Gastroesophageal sphincter (tissue), 4 donors: ENCODE measurements around the gene RUFY4. TPM values are rescaled to one million over a fixed set of nuclear protein-coding genes. Genes with fewer than 3 reads are reported as not detected.
"Not testable (repeated sequence)": the region's sequence is repeated elsewhere in the genome, so short reads cannot be mapped to it uniquely, and the experiment has no call there.

Experiments
- ATAC-seq: fragments of 150-250 bp; one replicate; pipeline ENCODE4 v1.9.1; 2016; ENCODE audit warnings: mild to moderate bottlenecking, moderate library complexity
- H3K27ac ChIP-seq, 4 donors: fragments of 200-600 bp; sonication (generic) in 3 of 4; 1 replicate in 3 of 4; 2 replicates in 1 of 4; pipeline ENCODE4 v1.5.1; 2016 to 2019
- H3K27me3 ChIP-seq: fragments of 200-600 bp; sonication (generic); one replicate; pipeline ENCODE4 v1.5.1; 2019
- H3K36me3 ChIP-seq, 2 donors: fragments of 200-600 bp; sonication (generic); one replicate each; pipeline ENCODE4 v1.5.1; 2019; ENCODE audit warnings: control low read depth in 1 of 2
- H3K4me1 ChIP-seq, 3 donors: fragments of 200-600 bp; sonication (generic); 1 replicate in 2 of 3; 2 replicates in 1 of 3; pipeline ENCODE4 v1.5.1; 2016 to 2019; ENCODE audit warnings: control low read depth in 2 of 3
- H3K4me3 ChIP-seq, 2 donors: fragments of 200-600 bp; sonication (generic); one replicate each; pipeline ENCODE4 v1.5.1; 2019; ENCODE audit warnings: mild to moderate bottlenecking in 1 of 2, moderate library complexity in 1 of 2
- H3K9me3 ChIP-seq, 3 donors: fragments of 200-600 bp; sonication (generic); one replicate each; pipeline ENCODE4 v1.5.1; 2017 to 2019; ENCODE audit warnings: control low read depth in 2 of 3
- EP300 ChIP-seq: sonication (generic); formaldehyde crosslinking; IDR thresholded peaks from one replicate; pipeline ENCODE4 v1.6.1; 2017; ENCODE audit warnings: antibody characterized with exemption, mild to moderate bottlenecking
- POLR2A ChIP-seq, 2 donors: fragments of 450-650 bp; IDR thresholded peaks; one replicate each; pipeline ENCODE4 v1.6.1; 2017; ENCODE audit warnings: antibody characterized with exemption in 2 of 2, mild to moderate bottlenecking in 2 of 2, moderate library complexity in 1 of 2
- POLR2AphosphoS5 ChIP-seq: sonication (generic); formaldehyde crosslinking; IDR thresholded peaks from one replicate; pipeline ENCODE4 v1.6.1; 2017; ENCODE audit warnings: antibody characterized with exemption
- WGBS, 2 donors: methylation state at CpG; one replicate each; pipeline ENCODE4 v1.1.5; 2018; ENCODE audit warnings: low coverage in 1 of 2; 5-methylcytosine and 5-hydroxymethylcytosine counted together
- total RNA-seq, 4 donors: library from RNA; depleted of rRNA; stranded (reverse); fragments of >200 nt; gene quantifications; one replicate each; pipeline ENCODE4 v1.1.0, GENCODE V29; 2016
- TF ChIP-seq, protein P1 (sequence below), 4 experiments: fragments of 200-600 bp in 2 of 4; fragments of 450-650 bp in 2 of 4; sonication (generic) in 1 of 4; IDR thresholded peaks; one replicate each; pipeline ENCODE4 v1.5.1; 2017 to 2019; ENCODE audit warnings: antibody characterized with exemption in 4 of 4, mild to moderate bottlenecking in 2 of 4, moderate library complexity in 2 of 4

The RUFY4 gene
- total RNA-seq, 4 donors from 2014 or later = not detected

GRCh38 chr2:218033208-218033589 lies 35.9 kb upstream of the RUFY4 start:
- Histone ChIP-seq H3K36me3 (no peaks in the 10 kb centered on the region), H3K4me1 (peaks cover 0 to 16% (median 0%) of the 10 kb centered on the region in 3 donors), H3K4me3 (no peak overlapping the region), H3K27me3 (no peaks in the 10 kb centered on the region), H3K27ac (no peak overlapping the region), H3K9me3 (no peaks in the 10 kb centered on the region)
- no peak for ATAC-seq
- WGBS, 2 donors = 33 to 40% methylated on average over 1 of the region's 1 CpG
- TF ChIP-seq, protein P1, sequence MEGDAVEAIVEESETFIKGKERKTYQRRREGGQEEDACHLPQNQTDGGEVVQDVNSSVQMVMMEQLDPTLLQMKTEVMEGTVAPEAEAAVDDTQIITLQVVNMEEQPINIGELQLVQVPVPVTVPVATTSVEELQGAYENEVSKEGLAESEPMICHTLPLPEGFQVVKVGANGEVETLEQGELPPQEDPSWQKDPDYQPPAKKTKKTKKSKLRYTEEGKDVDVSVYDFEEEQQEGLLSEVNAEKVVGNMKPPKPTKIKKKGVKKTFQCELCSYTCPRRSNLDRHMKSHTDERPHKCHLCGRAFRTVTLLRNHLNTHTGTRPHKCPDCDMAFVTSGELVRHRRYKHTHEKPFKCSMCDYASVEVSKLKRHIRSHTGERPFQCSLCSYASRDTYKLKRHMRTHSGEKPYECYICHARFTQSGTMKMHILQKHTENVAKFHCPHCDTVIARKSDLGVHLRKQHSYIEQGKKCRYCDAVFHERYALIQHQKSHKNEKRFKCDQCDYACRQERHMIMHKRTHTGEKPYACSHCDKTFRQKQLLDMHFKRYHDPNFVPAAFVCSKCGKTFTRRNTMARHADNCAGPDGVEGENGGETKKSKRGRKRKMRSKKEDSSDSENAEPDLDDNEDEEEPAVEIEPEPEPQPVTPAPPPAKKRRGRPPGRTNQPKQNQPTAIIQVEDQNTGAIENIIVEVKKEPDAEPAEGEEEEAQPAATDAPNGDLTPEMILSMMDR (IDR thresholded peaks at IDR 0.05) = no peak
- no peak for TF ChIP-seq POLR2A (IDR thresholded peaks at IDR 0.05)
- TF ChIP-seq POLR2AphosphoS5 = no peak
- no peak for TF ChIP-seq EP300

GRCh38 chr2:218033590-218034496 lies 35.2 kb upstream of the RUFY4 start:
- no peak overlapping the region for H3K27ac ChIP-seq
- H3K36me3 ChIP-seq = no peaks in the 10 kb centered on the region
- peaks cover 0 to 16% (median 0%) of the 10 kb centered on the region in 3 donors for H3K4me1 ChIP-seq
- TF ChIP-seq POLR2AphosphoS5 (no peak), POLR2A (IDR thresholded peaks at IDR 0.05) (no peak), EP300 (no peak)
- TF ChIP-seq, protein P1 (IDR thresholded peaks at IDR 0.05) = no peak
- H3K27me3 ChIP-seq = no peaks in the 10 kb centered on the region
- no peak for ATAC-seq
- H3K4me3 ChIP-seq = peak overlapping the region in 1 of 2 donors; percentile 31
- H3K9me3 ChIP-seq = no peaks in the 10 kb centered on the region
- WGBS, 2 donors = 54% methylated on average over 15 of the region's 45 CpGs; no CpG with 5 or more reads in 1 of the 2 donors

GRCh38 chr2:218034497-218035213 lies 34.4 kb upstream of the RUFY4 start:
- not testable (repeated sequence) for H3K27ac ChIP-seq, H3K27me3 ChIP-seq, H3K9me3 ChIP-seq, H3K36me3 ChIP-seq
- WGBS, 2 donors = 36% methylated on average over 6 of the region's 24 CpGs; no CpG with 5 or more reads in 1 of the 2 donors
- ATAC-seq = peak; percentile 82
- peaks cover 0 to 16% (median 0%) of the 10 kb centered on the region in 3 donors for H3K4me1 ChIP-seq
- peak overlapping the region in 1 of 2 donors; percentile 31 for H3K4me3 ChIP-seq
- TF ChIP-seq, protein P1 (IDR thresholded peaks at IDR 0.05) = peak in 3 of 4 experiments; percentile 62 to 72 (median 66)

DNA sequence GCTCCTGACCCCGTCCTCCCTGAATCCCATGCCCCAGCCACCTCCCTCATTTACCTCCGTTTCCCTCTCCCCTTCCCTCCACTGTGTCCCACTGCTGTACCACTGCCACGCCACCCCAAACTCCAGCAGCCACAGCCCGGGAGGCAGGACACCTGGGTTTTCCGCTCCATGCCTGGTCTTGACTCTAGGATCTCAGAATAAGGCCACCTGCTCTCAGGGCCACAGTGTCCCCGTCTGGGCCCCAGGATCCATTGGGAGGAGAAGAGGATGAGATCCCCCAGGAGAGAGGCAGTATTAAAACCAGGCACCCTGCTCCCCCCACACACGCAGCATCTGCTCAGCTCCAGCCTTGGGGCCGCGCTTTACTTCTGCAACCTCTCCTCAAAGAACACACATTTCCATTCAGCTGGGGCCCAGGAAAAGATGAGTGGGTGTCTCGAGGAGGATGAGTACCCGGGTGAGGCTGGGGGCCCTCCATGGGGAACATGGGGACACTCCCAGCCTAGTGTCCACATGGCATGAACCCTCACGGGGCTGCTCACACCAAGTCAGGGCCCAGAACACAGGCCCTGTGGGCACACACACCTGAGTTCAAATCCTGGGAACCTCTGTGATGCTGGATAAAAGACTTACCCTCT lies 33.5 kb upstream of the RUFY4 start:
- no peak for ATAC-seq
- 93 to 95% methylated on average over 2 to 7 of the region's 12 CpGs for WGBS, 2 donors
- H3K4me3 ChIP-seq = no peak overlapping the region
- no peak overlapping the region for H3K27ac ChIP-seq
- H3K27me3 ChIP-seq = no peaks in the 10 kb centered on the region
- peaks cover 0 to 16% (median 0%) of the 10 kb centered on the region in 3 donors for H3K4me1 ChIP-seq
- no peak for TF ChIP-seq POLR2AphosphoS5
- no peak for TF ChIP-seq EP300
- no peaks in the 10 kb centered on the region for H3K36me3 ChIP-seq
- H3K9me3 ChIP-seq = no peaks in the 10 kb centered on the region

DNA sequence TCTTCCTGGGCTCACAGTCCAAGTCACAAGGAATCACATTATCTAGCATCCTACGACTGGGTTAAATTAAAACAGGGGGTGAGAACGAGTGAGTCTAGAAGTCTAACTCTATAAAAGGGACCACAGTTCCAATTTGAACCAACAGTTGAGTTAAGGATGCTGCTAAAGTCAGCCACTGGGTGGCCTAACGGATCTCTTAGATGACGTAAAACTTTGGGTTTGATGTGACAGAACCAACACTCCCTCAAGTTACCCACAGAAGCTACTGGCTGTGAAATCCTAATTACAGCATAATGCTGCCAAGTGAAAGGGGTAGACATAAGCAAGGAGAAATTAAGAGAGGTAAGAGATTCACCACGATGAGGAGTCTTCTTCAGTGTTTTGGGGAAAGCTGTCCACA lies 32.7 kb upstream of the RUFY4 start:
- ATAC-seq = no peak
- Histone ChIP-seq H3K36me3 (no peaks in the 10 kb centered on the region), H3K27me3 (no peaks in the 10 kb centered on the region), H3K4me1 (peaks cover 0 to 16% (median 0%) of the 10 kb centered on the region in 3 donors), H3K9me3 (no peaks in the 10 kb centered on the region), H3K27ac (no peak overlapping the region), H3K4me3 (no peak overlapping the region)
- no peak for TF ChIP-seq EP300
- no peak for TF ChIP-seq POLR2AphosphoS5
- TF ChIP-seq, protein P1 (IDR thresholded peaks at IDR 0.05) = no peak
- TF ChIP-seq POLR2A (IDR thresholded peaks at IDR 0.05) = no peak
- 65 to 95% methylated on average over 3 to 5 of the region's 5 CpGs for whole genome bisulfite sequencing, 2 donors
